CD14-positive monocyte (primary cell): ENCODE results near the gene CPED1. TPM values are rescaled to one million over a fixed set of nuclear protein-coding genes. Genes with fewer than 3 reads are reported as not detected.
A peak's percentile ranks its signal among the peaks of the same experiment; 100 is the strongest.

ENCODE experiments used
- DNase-seq, 3 donors: peaks; one replicate each; pipeline ENCODE4 v3.0.0-alpha.2; 2011 to 2022
- H2AFZ ChIP-seq: 2 replicates; pipeline ENCODE4 v1.6.0; 2012; ENCODE audit warnings: mild to moderate bottlenecking, low read depth, low read length, inconsistent platforms; ENCODE audit not compliant: insufficient read depth, poor library complexity, severe bottlenecking
- H3K27ac ChIP-seq, 2 donors: 1 replicate in 1 of 2; 2 replicates in 1 of 2; pipeline ENCODE4 v1.5.1; 2012 to 2013; ENCODE audit warnings: low read length in 2 of 2, control low read depth in 1 of 2, inconsistent platforms in 1 of 2, low read depth in 1 of 2, mild to moderate bottlenecking in 1 of 2
- H3K27me3 ChIP-seq, 2 donors: one replicate each; pipeline versions ENCODE4 v1.6.0 to v1.6.1; 2011 to 2013; ENCODE audit warnings: low read length in 2 of 2; ENCODE audit not compliant: control insufficient read depth in 2 of 2, insufficient read depth in 2 of 2
- H3K36me3 ChIP-seq, 2 donors: replicated peaks in 1 of 2; 1 replicate in 1 of 2; 2 replicates in 1 of 2; pipeline versions ENCODE4 v1.5.1 to v1.6.1; 2012 to 2013; ENCODE audit warnings: low read length in 2 of 2, control low read depth in 1 of 2, inconsistent platforms in 1 of 2, mild to moderate bottlenecking in 1 of 2; ENCODE audit not compliant: insufficient read depth in 2 of 2, control insufficient read depth in 1 of 2
- H3K4me1 ChIP-seq, 2 donors: 1 replicate in 1 of 2; 2 replicates in 1 of 2; pipeline versions ENCODE4 v1.5.1 to v1.6.1; 2012 to 2013; ENCODE audit warnings: low read length in 2 of 2, control low read depth in 1 of 2, inconsistent platforms in 1 of 2, mild to moderate bottlenecking in 1 of 2, moderate library complexity in 1 of 2; ENCODE audit not compliant: insufficient read depth in 2 of 2, control insufficient read depth in 1 of 2
- H3K4me2 ChIP-seq: replicated peaks from 2 replicates; pipeline ENCODE3; 2012; ENCODE audit warnings: low read length, moderate library complexity, mild to moderate bottlenecking; ENCODE audit not compliant: poor library complexity, severe bottlenecking; ENCODE audit errors: extremely low read depth
- H3K4me3 ChIP-seq, 3 experiments: fragments of 200-600 bp in 1 of 3; sonication (generic) in 1 of 3; replicated peaks in 1 of 3; 1 replicate in 2 of 3; 2 replicates in 1 of 3; pipeline ENCODE4 v1.5.1; 2011 to 2013; ENCODE audit warnings: low read length in 3 of 3, mild to moderate bottlenecking in 3 of 3, control low read depth in 2 of 3, low read depth in 2 of 3, inconsistent platforms in 1 of 3, moderate library complexity in 1 of 3
- H3K79me2 ChIP-seq: 2 replicates; pipeline ENCODE4 v1.6.0; 2012; ENCODE audit warnings: mild to moderate bottlenecking, control low read depth, inconsistent platforms, low read length, moderate library complexity; ENCODE audit not compliant: insufficient read depth
- H3K9ac ChIP-seq: 2 replicates; pipeline ENCODE4 v1.6.0; 2017; ENCODE audit warnings: low read length, mild to moderate bottlenecking; ENCODE audit not compliant: insufficient read depth, poor library complexity, severe bottlenecking
- H3K9me3 ChIP-seq, 2 donors: replicated peaks in 1 of 2; 1 replicate in 1 of 2; 2 replicates in 1 of 2; pipeline versions ENCODE4 v1.5.1 to v1.6.1; 2012 to 2013; ENCODE audit warnings: low read length in 2 of 2, control low read depth in 1 of 2; ENCODE audit not compliant: control insufficient read depth in 1 of 2, insufficient read depth in 1 of 2
- H4K20me1 ChIP-seq: 2 replicates; pipeline ENCODE4 v1.6.0; 2012; ENCODE audit warnings: mild to moderate bottlenecking, low read length, control low read depth, moderate library complexity; ENCODE audit not compliant: insufficient read depth
- H3K27ac Mint-ChIP-seq, 7 donors: one replicate each; pipeline ENCODE4 v1.8.0; 2020; ENCODE audit warnings: mild to moderate bottlenecking in 7 of 7, mixed read lengths in 7 of 7, moderate library complexity in 6 of 7, inconsistent platforms in 2 of 7
- H3K27me3 Mint-ChIP-seq, 3 donors: one replicate each; pipeline ENCODE4 v1.8.0; 2021 to 2022; ENCODE audit warnings: low read depth in 3 of 3, mild to moderate bottlenecking in 3 of 3, mixed read lengths in 3 of 3, moderate library complexity in 3 of 3, inconsistent platforms in 1 of 3
- H3K36me3 Mint-ChIP-seq, 2 donors: one replicate each; pipeline ENCODE4 v1.8.0; 2020; ENCODE audit warnings: mixed read lengths in 2 of 2, inconsistent platforms in 1 of 2, mild to moderate bottlenecking in 1 of 2
- H3K4me1 Mint-ChIP-seq: one replicate; pipeline ENCODE4 v1.8.0; 2020; ENCODE audit warnings: mild to moderate bottlenecking, mixed read lengths
- H3K4me3 Mint-ChIP-seq, 2 donors: one replicate each; pipeline ENCODE4 v1.8.0; 2020; ENCODE audit warnings: mild to moderate bottlenecking in 2 of 2, mixed read lengths in 2 of 2, moderate library complexity in 1 of 2
- H3K9me3 Mint-ChIP-seq, 7 donors: one replicate each; pipeline ENCODE4 v1.8.0; 2020 to 2022; ENCODE audit warnings: mixed read lengths in 7 of 7, mild to moderate bottlenecking in 6 of 7, moderate library complexity in 6 of 7, inconsistent platforms in 2 of 7
- CTCF ChIP-seq: fragments of 200-600 bp; IDR thresholded peaks from one replicate; pipeline ENCODE4 v1.8.0; 2022; ENCODE audit warnings: antibody characterized with exemption, mild to moderate bottlenecking
- WGBS: methylation state at CpG from one replicate; pipeline ENCODE4 v1.1.5; 2013; ENCODE audit warnings: missing lambda C conversion rate; ENCODE audit not compliant: insufficient coverage; 5-methylcytosine and 5-hydroxymethylcytosine counted together
- intact Hi-C, 2 donors: fragments of 100-400 bp; cut with micrococcal nuclease; formaldehyde crosslinking; loops; one replicate each; pipeline versions ENCODE4 v1.15.0 to v1.15.1; 2023
- polyA plus RNA-seq, 3 donors: library from polyadenylated mRNA; depleted of rRNA in 1 of 3; unstranded in 2 of 3; stranded (reverse) in 1 of 3; fragments of 300-500 nt in 2 of 3; fragments of >200 nt in 1 of 3; fragmentation: Illumina TruSeq in 2 of 3; gene quantifications; 1 replicate in 2 of 3; 2 replicates in 1 of 3; pipeline ENCODE4 v1.2.3, GENCODE V29; 2012 to 2021

CPED1 gene
- polyA plus RNA-seq, 3 donors = 9.8 to 30.0 (median 20.4) TPM

DNA sequence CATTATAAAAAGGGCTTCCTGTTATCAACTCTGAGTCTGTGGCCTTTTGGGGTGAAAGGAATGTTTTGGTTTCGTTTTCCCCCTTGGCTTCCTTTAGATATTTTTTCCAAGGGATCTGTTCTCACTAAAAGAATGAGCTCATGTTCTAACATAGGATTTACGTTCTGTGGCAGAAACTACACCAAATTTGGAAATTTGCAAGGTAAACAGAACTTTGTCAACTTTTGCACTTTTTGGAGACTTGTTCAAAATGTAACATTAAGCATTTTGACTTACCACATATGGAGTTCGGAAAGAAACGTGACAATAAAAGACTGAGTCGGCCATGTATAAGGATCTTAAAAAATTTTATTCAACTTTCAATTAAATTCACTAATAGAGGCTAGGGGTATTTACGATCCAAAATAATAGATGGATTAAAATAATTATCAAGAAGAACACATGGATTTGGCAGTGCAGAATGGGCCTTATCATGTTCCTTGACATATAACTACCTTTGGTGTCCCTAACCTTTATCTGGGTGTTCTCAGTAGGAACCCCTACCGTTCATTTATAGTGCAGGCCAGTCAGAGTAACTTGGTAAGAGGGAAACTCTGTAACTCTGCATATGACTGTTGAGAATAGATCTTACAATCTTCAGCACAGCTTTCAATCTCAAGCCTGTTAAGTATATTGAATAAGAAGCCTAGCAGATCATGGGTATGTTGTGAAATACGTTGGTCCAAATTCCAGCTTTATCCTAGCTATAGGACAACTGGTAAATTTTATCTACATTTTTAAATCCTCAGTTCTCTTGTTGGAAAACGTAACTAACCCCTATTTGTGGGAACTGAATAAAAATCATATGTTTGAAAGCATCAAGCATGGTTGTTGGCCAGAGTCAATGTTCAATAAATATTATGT is 11.8 kb downstream of the CPED1 start:
- Histone ChIP-seq H3K27me3 (peaks cover 0 to 2% of the 10 kb centered on the region in 2 donors), H3K9me3 (no peaks in the 10 kb centered on the region), H2AFZ (no peak overlapping the region), H3K27ac (no peak overlapping the region), H3K4me2 (peak overlapping the region; percentile 13), H3K79me2 (no peaks in the 10 kb centered on the region), H4K20me1 (no peaks in the 10 kb centered on the region), H3K4me3 (no peak overlapping the region), H3K4me1 (peaks cover 50 to 61% of the 10 kb centered on the region in 2 donors), H3K9ac (no peak overlapping the region), H3K36me3 (no peaks in the 10 kb centered on the region)
- Mint-ChIP-seq H3K27me3 (peaks cover 1 to 10% (median 4%) of the 10 kb centered on the region in 3 donors), H3K9me3 (peaks cover 0 to 4% (median 0%) of the 10 kb centered on the region in 7 donors), H3K36me3 (peaks cover 4 to 7% of the 10 kb centered on the region in 2 donors), H3K27ac (peak overlapping the region in 2 of 7 donors; percentile 63 to 68), H3K4me3 (peak overlapping the region in 1 of 2 donors; percentile 2), H3K4me1 (peaks cover 59% of the 10 kb centered on the region)
- no CpG with 5 or more reads among the region's 9 CpGs for WGBS
- peak in 2 of 3 donors; percentile 17 to 22 for DNase-seq
- no peak for TF ChIP-seq CTCF
- intact Hi-C loops = no loop called here

- Histone ChIP-seq H4K20me1 (no peaks in the 10 kb centered on the region), H3K79me2 (no peaks in the 10 kb centered on the region), H3K36me3 (no peaks in the 10 kb centered on the region), H3K9ac (no peak overlapping the region), H3K27me3 (peaks cover 0 to 2% of the 10 kb centered on the region in 2 donors), H2AFZ (no peak overlapping the region), H3K4me2 (no peak overlapping the region), H3K9me3 (no peaks in the 10 kb centered on the region), H3K4me1 (peaks cover 42 to 53% of the 10 kb centered on the region in 2 donors), H3K27ac (no peak overlapping the region), H3K4me3 (no peak overlapping the region)
- no peak for DNase-seq
- intact Hi-C loops = no loop called here
- Mint-ChIP-seq H3K4me1 (peaks cover 51% of the 10 kb centered on the region), H3K4me3 (no peak overlapping the region), H3K27me3 (peaks cover 1 to 10% (median 4%) of the 10 kb centered on the region in 3 donors), H3K27ac (no peak overlapping the region), H3K36me3 (peaks cover 4 to 7% of the 10 kb centered on the region in 2 donors), H3K9me3 (peaks cover 0 to 2% (median 0%) of the 10 kb centered on the region in 7 donors)
- TF ChIP-seq CTCF = no peak
- whole genome bisulfite sequencing = 100% methylated on average over 1 of the region's 3 CpGs
Measured at GRCh38 chr7:121001234-121001906, 12.9 kb downstream of the CPED1 start.
